GM12878 (cell line): ENCODE measurements around the gene KRTAP5-6. TPM values are rescaled to one million over a fixed set of nuclear protein-coding genes. Genes with fewer than 3 reads are reported as not detected.

ENCODE experiments used
- ATAC-seq: fragments of 200-7000 bp; cut with Tn5 transposase; 3 replicates; pipeline ENCODE4 v1.9.1; 2020; ENCODE audit warnings: mild to moderate bottlenecking, moderate library complexity
- BruUV-seq: library from RNA; stranded (reverse); fragments of 400-500 nt; replicated peaks from 2 replicates; lab custom pipeline; 2021; lab: Mats Ljungman, UMichigan
- CTCF ChIA-PET: fragments of 300-600 bp; sonication (Branson Sonifier 250); formaldehyde crosslinking; extraction: SDS; loops from one replicate; lab custom pipeline; 2021; ENCODE audit warnings: inconsistent platforms; lab: Yijun Ruan, JAX
- POLR2A ChIA-PET: fragments of 350-600 bp; formaldehyde crosslinking; extraction: SDS; loops from one replicate; lab custom pipeline; 2021; ENCODE audit warnings: inconsistent platforms; lab: Charles Lee
- RAD21 ChIA-PET: fragments of 300-600 bp; sonication (Branson Sonifier 250); formaldehyde crosslinking; loops from one replicate; lab custom pipeline; 2023; ENCODE audit warnings: antibody characterized with exemption; ENCODE audit not compliant: unreplicated experiment; lab: Charles Lee
- SMC1A ChIA-PET: fragments of 300-600 bp; sonication (Branson Sonifier 250); formaldehyde crosslinking; loops from one replicate; lab custom pipeline; 2023; ENCODE audit not compliant: unreplicated experiment, uncharacterized antibody; lab: Charles Lee
- DNase-seq: peaks from one replicate; pipeline ENCODE4 v3.0.0-alpha.2; 2011; ENCODE audit warnings: low read depth, low spot score
- FAIRE-seq: peaks from 3 replicates; lab custom pipeline; 2011; peaks lifted over from hg19 to GRCh38; lab: Jason Lieb, UNC
- H2AFZ ChIP-seq: 2 replicates; pipeline ENCODE4 v1.6.0; 2011; ENCODE audit warnings: low read depth, low read length, control low read depth; ENCODE audit not compliant: control insufficient read depth
- H3K27ac ChIP-seq: 2 replicates; pipeline ENCODE4 v1.5.1; 2011; ENCODE audit warnings: control low read depth; ENCODE audit not compliant: control insufficient read depth, insufficient read depth
- H3K27me3 ChIP-seq, 2 experiments: replicated peaks in 1 of 2; 2 replicates each; pipeline versions ENCODE4 v1.6.0 to v1.6.1; 2011; ENCODE audit warnings: low read length in 1 of 2; ENCODE audit not compliant: control insufficient read depth in 2 of 2, insufficient read depth in 2 of 2
- H3K36me3 ChIP-seq, 2 experiments: 2 replicates each; pipeline ENCODE4 v1.5.1; 2011; ENCODE audit warnings: low read length in 1 of 2; ENCODE audit not compliant: control insufficient read depth in 2 of 2, insufficient read depth in 2 of 2
- H3K4me1 ChIP-seq: 2 replicates; pipeline ENCODE4 v1.6.1; 2011; ENCODE audit warnings: mild to moderate bottlenecking, low read length, moderate library complexity, mixed read lengths; ENCODE audit not compliant: control insufficient read depth, insufficient read depth
- H3K4me2 ChIP-seq: 2 replicates; pipeline ENCODE4 v1.6.0; 2011; ENCODE audit warnings: control low read depth; ENCODE audit not compliant: control insufficient read depth, insufficient read depth
- H3K4me3 ChIP-seq: fragments of 200-600 bp; sonication (generic); 2 replicates; pipeline ENCODE4 v1.5.1; 2016
- H3K79me2 ChIP-seq: 2 replicates; pipeline ENCODE4 v1.6.0; 2011; ENCODE audit warnings: low read length; ENCODE audit not compliant: control insufficient read depth, insufficient read depth
- H3K9ac ChIP-seq: 2 replicates; pipeline ENCODE4 v1.8.0; 2011; ENCODE audit warnings: low read length, control low read depth, mixed read lengths; ENCODE audit not compliant: control insufficient read depth, insufficient read depth
- H3K9me3 ChIP-seq: replicated peaks from 3 replicates; pipeline ENCODE4 v1.5.1; 2011; ENCODE audit warnings: mild to moderate bottlenecking, low read length; ENCODE audit not compliant: control insufficient read depth, insufficient read depth
- H4K20me1 ChIP-seq: 2 replicates; pipeline ENCODE4 v1.6.0; 2011; ENCODE audit not compliant: control insufficient read depth, insufficient read depth
- ATF7 ChIP-seq: fragments of 450-650 bp; IDR thresholded peaks from 2 replicates; pipeline ENCODE4 v1.6.1; 2016; ENCODE audit warnings: low read depth, mild to moderate bottlenecking
- BHLHE40 ChIP-seq, 2 experiments: fragments of 450-650 bp in 1 of 2; IDR thresholded peaks; 2 replicates each; pipeline ENCODE4 v1.6.1; 2011 to 2017; ENCODE audit warnings: low read depth in 2 of 2, borderline replicate concordance in 1 of 2, improper control_type of control experiment in 1 of 2, low read length in 1 of 2, mild to moderate bottlenecking in 1 of 2
- EGR1 ChIP-seq, 2 experiments: IDR thresholded peaks; 1 replicate in 1 of 2; 2 replicates in 1 of 2; pipeline ENCODE4 v1.6.1; 2011 to 2012; ENCODE audit warnings: low read depth in 2 of 2, low read length in 2 of 2, borderline replicate concordance in 1 of 2, mild to moderate bottlenecking in 1 of 2, moderate library complexity in 1 of 2
- ESRRA ChIP-seq: IDR thresholded peaks from 2 replicates; pipeline ENCODE4 v1.6.1; 2012; ENCODE audit warnings: mild to moderate bottlenecking, low read length, improper control_type of control experiment
- HCFC1 ChIP-seq: fragments of 150-350 bp; IDR thresholded peaks from 2 replicates; pipeline ENCODE4 v1.6.1; 2014; ENCODE audit warnings: low read length
- HDAC6 ChIP-seq: fragments of 200-600 bp; sonication (generic); IDR thresholded peaks from one replicate; pipeline ENCODE4 v1.8.0; 2017; ENCODE audit warnings: antibody characterized with exemption; ENCODE audit not compliant: unreplicated experiment
- MYB ChIP-seq: fragments of 150-350 bp; IDR thresholded peaks from 2 replicates; pipeline ENCODE4 v1.6.1; 2014; ENCODE audit warnings: mild to moderate bottlenecking, low read depth, low read length, borderline replicate concordance
- PAX5 ChIP-seq: IDR thresholded peaks from 2 replicates; pipeline ENCODE4 v1.6.1; 2011; ENCODE audit warnings: low read depth, low read length, borderline replicate concordance
- RB1 ChIP-seq: fragments of 450-650 bp; formaldehyde crosslinking; IDR thresholded peaks from 2 replicates; pipeline ENCODE4 v1.6.1; 2017; ENCODE audit warnings: mild to moderate bottlenecking, borderline replicate concordance
- SIN3A ChIP-seq: IDR thresholded peaks from 2 replicates; pipeline ENCODE4 v1.6.1; 2012; ENCODE audit warnings: low read depth, low read length, improper control_type of control experiment
- SMARCA5 ChIP-seq: fragments of 450-650 bp; IDR thresholded peaks from 2 replicates; pipeline ENCODE4 v1.6.1; 2017; ENCODE audit warnings: mild to moderate bottlenecking
- STAT1 ChIP-seq: fragments of 450-650 bp; conservative IDR thresholded peaks from 2 replicates; pipeline ENCODE4 v1.6.1; 2014; ENCODE audit warnings: antibody characterized with exemption, mild to moderate bottlenecking
- SUZ12 ChIP-seq: fragments of 200-600 bp; sonication (generic); IDR thresholded peaks from one replicate; pipeline ENCODE4 v1.6.1; 2018; ENCODE audit warnings: antibody characterized with exemption, mild to moderate bottlenecking; ENCODE audit not compliant: unreplicated experiment
- WGBS: methylation state at CpG from one replicate; pipeline ENCODE4 v1.1.6; 2016; ENCODE audit warnings: low lambda C conversion rate; ENCODE audit not compliant: insufficient replicate concordance, insufficient coverage; ENCODE audit errors: missing lambda C conversion rate; 5-methylcytosine and 5-hydroxymethylcytosine counted together
- in situ Hi-C: fragments of 300-500 bp; cut with MboI; formaldehyde crosslinking; loops from 9 replicates; pipeline ENCODE4 v1.14.3; 2018; ENCODE audit warnings: mixed read lengths
- intact Hi-C: fragments of 100-400 bp; cut with micrococcal nuclease; formaldehyde crosslinking; loops from one replicate; pipeline ENCODE4 v1.14.2; 2022; ENCODE audit not compliant: unreplicated experiment
- polyA plus RNA-seq, 11 experiments: library from polyadenylated mRNA; depleted of rRNA in 4 of 11; unstranded in 6 of 11; stranded (reverse) in 5 of 11; fragments of >200 nt; fragmentation: Nextera tagmentation in 4 of 11; fragmentation: Illumina TruSeq in 1 of 11; extraction: Ambion mirVana in 4 of 11; extraction: Trizol in 1 of 11; gene quantifications; 1 replicate in 1 of 11; 2 replicates in 10 of 11; pipeline versions ENCODE4 v1.2.1 to v1.2.3, GENCODE V29; 2011 to 2016; ENCODE audit warnings: inconsistent platforms in 2 of 11, missing spikeins in 2 of 11, low read depth in 1 of 11
- total RNA-seq, 4 experiments: library from RNA; depleted of rRNA in 3 of 4; stranded (reverse); fragments of >200 nt in 3 of 4; fragmentation: Illumina TruSeq in 1 of 4; extraction: Trizol in 1 of 4; gene quantifications; 2 replicates each; pipeline versions ENCODE4 v1.2.1 to v1.2.3, GENCODE V29; 2013 to 2021
- TF ChIP-seq, protein P1 (sequence below): fragments of 450-650 bp; IDR thresholded peaks from 2 replicates; pipeline ENCODE4 v1.6.1; 2017; ENCODE audit warnings: mild to moderate bottlenecking
- TF ChIP-seq, protein P2 (sequence below): fragments of 150-350 bp; IDR thresholded peaks from 2 replicates; pipeline ENCODE4 v1.6.1; 2016; ENCODE audit warnings: low read depth, low read length
- TF ChIP-seq, protein P3 (sequence below): IDR thresholded peaks from 2 replicates; pipeline ENCODE4 v1.6.1; 2011; ENCODE audit warnings: low read depth, low read length, improper control_type of control experiment, borderline replicate concordance
- TF ChIP-seq, protein P4 (sequence below): IDR thresholded peaks from 2 replicates; pipeline ENCODE4 v1.6.1; 2012; ENCODE audit warnings: low read depth, low read length, improper control_type of control experiment

Gene KRTAP5-6
- total and polyA plus RNA-seq, 10 of the 15 experiments (the other 5 are each of a cell fraction or from before 2014, with no cell fraction given) = not detected

DNA sequence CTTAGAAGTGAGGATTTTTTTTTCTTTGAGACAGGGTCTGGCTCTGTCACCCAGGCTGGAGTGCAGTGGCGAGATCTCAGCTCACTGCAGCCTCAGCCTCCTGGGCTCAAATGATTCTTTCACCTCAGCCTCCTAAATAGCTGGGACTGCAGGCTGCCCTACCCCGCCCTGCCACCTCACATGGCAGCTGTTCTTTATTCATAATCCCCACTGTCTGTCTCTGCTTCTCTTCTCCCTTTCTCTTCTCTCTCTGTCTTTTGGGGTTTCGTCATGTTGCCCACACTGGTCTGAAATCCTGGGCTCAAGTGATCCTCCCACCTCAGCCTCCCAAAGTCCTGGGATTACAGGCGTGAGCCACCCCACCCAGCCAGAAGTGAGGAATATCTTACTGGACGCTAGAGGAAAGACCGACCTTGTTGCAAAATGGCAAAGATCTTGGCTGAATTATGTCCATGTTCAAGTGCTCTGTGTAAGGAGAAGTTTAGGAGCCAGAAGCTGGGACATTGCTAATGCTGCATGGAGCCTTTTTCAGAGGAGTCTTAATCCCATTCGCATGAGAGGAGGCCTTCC, 45.5 kb upstream of the KRTAP5-6 start (continued):
- TF ChIP-seq SMARCA5 (no peak), SUZ12 (no peak), STAT1 (no peak), EGR1 (IDR thresholded peaks at IDR 0.05; ENCODE audit: borderline replicate concordance in 1 of 2, low read depth in 2 of 2, low read length in 2 of 2) (no peak)
- TF ChIP-seq, protein P1, sequence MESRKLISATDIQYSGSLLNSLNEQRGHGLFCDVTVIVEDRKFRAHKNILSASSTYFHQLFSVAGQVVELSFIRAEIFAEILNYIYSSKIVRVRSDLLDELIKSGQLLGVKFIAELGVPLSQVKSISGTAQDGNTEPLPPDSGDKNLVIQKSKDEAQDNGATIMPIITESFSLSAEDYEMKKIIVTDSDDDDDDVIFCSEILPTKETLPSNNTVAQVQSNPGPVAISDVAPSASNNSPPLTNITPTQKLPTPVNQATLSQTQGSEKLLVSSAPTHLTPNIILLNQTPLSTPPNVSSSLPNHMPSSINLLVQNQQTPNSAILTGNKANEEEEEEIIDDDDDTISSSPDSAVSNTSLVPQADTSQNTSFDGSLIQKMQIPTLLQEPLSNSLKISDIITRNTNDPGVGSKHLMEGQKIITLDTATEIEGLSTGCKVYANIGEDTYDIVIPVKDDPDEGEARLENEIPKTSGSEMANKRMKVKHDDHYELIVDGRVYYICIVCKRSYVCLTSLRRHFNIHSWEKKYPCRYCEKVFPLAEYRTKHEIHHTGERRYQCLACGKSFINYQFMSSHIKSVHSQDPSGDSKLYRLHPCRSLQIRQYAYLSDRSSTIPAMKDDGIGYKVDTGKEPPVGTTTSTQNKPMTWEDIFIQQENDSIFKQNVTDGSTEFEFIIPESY = no peak

DNA sequence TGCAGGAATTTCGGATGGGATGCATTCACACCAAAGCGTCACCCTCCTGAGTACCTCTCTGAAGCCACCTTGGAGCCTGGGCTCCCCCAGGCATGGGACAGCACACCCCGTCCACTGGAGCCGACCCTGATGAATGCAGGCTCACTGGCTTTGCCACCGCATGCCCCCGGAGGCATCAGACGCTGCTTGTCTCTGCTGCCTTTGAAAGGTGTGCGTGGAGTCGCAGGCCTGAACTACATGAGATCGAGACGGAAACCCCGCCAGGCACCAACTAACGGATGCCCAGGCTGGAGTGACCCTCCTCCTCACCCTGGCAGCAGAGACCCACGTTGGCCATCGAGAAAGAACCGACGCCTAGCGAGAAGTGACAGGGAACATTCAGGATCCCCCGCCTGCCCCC, 45.0 kb upstream of the KRTAP5-6 start:
- Histone ChIP-seq H3K27ac (no peak overlapping the region), H3K4me3 (no peak overlapping the region), H3K9me3 (no peaks in the 10 kb centered on the region), H2AFZ (no peak overlapping the region), H4K20me1 (no peaks in the 10 kb centered on the region), H3K36me3 (no peaks in the 10 kb centered on the region), H3K4me2 (no peak overlapping the region), H3K9ac (no peak overlapping the region), H3K27me3 (peaks cover 0 to 3% of the 10 kb centered on the region in 2 experiments; a peak in 2 of 4 replicates), H3K79me2 (no peaks in the 10 kb centered on the region), H3K4me1 (no peaks in the 10 kb centered on the region)
- WGBS = 37% methylated on average over 19 of the region's 19 CpGs
- intact Hi-C loops = loop anchor here (1.0 to 5.0 kb wide), 3 partner anchors 40 to 500 kb away; partner anchors contain the start of gene SYT8
- FAIRE-seq (no peak), ATAC-seq (no peak), DNase-seq (no peak)
- ChIA-PET CTCF (interaction anchor here (0.6 to 3.7 kb wide), 37 partner anchors 8 to 502 kb away, joined by 3 to 56 read pairs (median 5); partner anchors contain the start of gene SYT8), RAD21 (interaction anchor here (0.6 to 2.6 kb wide), 15 partner anchors 11 to 502 kb away, joined by 3 to 23 read pairs (median 5); no protein-coding TSS in a partner anchor), SMC1A (interaction anchor here (0.5 to 1.4 kb wide), 7 partner anchors 42 to 500 kb away, joined by 3 to 12 read pairs (median 4); no protein-coding TSS in a partner anchor), POLR2A (no interaction called here)
- in situ Hi-C loops = no loop called here
- no TSS peak for BruUV-seq
- TF ChIP-seq HDAC6 = no peak
- no peak for TF ChIP-seq PAX5
- TF ChIP-seq MYB = no peak
- TF ChIP-seq, protein P2, sequence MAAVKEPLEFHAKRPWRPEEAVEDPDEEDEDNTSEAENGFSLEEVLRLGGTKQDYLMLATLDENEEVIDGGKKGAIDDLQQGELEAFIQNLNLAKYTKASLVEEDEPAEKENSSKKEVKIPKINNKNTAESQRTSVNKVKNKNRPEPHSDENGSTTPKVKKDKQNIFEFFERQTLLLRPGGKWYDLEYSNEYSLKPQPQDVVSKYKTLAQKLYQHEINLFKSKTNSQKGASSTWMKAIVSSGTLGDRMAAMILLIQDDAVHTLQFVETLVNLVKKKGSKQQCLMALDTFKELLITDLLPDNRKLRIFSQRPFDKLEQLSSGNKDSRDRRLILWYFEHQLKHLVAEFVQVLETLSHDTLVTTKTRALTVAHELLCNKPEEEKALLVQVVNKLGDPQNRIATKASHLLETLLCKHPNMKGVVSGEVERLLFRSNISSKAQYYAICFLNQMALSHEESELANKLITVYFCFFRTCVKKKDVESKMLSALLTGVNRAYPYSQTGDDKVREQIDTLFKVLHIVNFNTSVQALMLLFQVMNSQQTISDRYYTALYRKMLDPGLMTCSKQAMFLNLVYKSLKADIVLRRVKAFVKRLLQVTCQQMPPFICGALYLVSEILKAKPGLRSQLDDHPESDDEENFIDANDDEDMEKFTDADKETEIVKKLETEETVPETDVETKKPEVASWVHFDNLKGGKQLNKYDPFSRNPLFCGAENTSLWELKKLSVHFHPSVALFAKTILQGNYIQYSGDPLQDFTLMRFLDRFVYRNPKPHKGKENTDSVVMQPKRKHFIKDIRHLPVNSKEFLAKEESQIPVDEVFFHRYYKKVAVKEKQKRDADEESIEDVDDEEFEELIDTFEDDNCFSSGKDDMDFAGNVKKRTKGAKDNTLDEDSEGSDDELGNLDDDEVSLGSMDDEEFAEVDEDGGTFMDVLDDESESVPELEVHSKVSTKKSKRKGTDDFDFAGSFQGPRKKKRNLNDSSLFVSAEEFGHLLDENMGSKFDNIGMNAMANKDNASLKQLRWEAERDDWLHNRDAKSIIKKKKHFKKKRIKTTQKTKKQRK = no peak
- no peak for TF ChIP-seq HCFC1
- TF ChIP-seq, protein P3, sequence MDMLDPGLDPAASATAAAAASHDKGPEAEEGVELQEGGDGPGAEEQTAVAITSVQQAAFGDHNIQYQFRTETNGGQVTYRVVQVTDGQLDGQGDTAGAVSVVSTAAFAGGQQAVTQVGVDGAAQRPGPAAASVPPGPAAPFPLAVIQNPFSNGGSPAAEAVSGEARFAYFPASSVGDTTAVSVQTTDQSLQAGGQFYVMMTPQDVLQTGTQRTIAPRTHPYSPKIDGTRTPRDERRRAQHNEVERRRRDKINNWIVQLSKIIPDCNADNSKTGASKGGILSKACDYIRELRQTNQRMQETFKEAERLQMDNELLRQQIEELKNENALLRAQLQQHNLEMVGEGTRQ = no peak
- no peak for TF ChIP-seq SIN3A
- TF ChIP-seq RB1 = no peak
- TF ChIP-seq ESRRA = no peak
- TF ChIP-seq, protein P4, sequence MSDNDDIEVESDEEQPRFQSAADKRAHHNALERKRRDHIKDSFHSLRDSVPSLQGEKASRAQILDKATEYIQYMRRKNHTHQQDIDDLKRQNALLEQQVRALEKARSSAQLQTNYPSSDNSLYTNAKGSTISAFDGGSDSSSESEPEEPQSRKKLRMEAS = no peak
- no peak for TF ChIP-seq BHLHE40 (IDR thresholded peaks at IDR 0.05; ENCODE audit: borderline replicate concordance in 1 of 2, low read depth in 2 of 2, low read length in 1 of 2)
- no peak for TF ChIP-seq ATF7
